ENCODE data around the gene AMZ2. TPM values are rescaled to one million over a fixed set of nuclear protein-coding genes. Genes with fewer than 3 reads are reported as not detected.
"Not testable (repeated sequence)": the region's sequence is repeated elsewhere in the genome, so short reads cannot be mapped to it uniquely, and the experiment has no call there.

The AMZ2 gene
- total and polyA plus RNA-seq, 2 donors from 2014 or later: 48.6 to 90.9 TPM

DNA sequence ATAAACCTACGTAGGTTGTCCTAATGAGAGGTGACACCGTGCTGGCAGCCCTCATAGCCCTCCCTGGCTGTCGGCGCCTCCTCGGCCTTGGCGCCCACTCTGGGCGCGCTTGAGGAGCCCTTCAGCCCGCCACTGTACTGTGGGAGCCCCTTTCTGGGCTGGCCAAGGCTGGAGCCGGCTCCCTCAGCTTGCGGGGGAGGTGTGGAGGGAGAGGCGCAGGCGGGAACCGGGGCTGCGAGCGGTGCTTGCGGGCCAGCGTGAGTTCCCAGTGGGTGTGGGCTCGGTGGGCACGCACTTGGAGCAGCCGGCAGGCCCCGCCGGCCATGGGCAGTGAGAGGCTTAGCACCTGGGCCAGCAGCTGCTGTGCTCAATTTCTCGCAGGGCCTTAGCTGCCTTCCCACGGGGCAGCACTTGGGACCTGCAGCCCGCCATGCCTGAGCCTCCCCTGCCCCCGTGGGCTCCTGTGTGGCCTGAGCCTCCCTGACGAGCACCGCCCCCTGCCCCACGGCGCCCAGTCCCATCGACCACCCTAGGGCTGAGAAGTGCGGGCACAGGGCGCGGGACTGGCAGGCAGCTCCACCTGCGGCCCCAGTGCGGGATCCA, 40.1 kb upstream of the AMZ2 start:
- Histone ChIP-seq H3K4me3 (ENCODE audit: low read length in 3 of 3) (no peak overlapping the region), H3K27me3 (ENCODE audit: control insufficient read depth, insufficient read depth, low read length) (no peaks in the 10 kb centered on the region), H3K9ac (ENCODE audit: low read length in 3 of 3) (no peak overlapping the region), H3K36me3 (ENCODE audit: control insufficient read depth in 2 of 3, insufficient read depth in 3 of 3, low read length in 3 of 3) (peaks cover 0 to 2% (median 0%) of the 10 kb centered on the region in 3 donors), H3K27ac (ENCODE audit: low read depth in 2 of 2, low read length in 2 of 2) (no peak overlapping the region), H3K4me1 (ENCODE audit: control insufficient read depth in 2 of 3, insufficient read depth in 2 of 3, low read depth in 1 of 3, low read length in 3 of 3) (peaks cover 0 to 2% (median 0%) of the 10 kb centered on the region in 3 donors), H3K9me3 (ENCODE audit: control insufficient read depth in 2 of 3, insufficient read depth in 1 of 3, low read length in 3 of 3) (no peaks in the 10 kb centered on the region)
- no peak for FAIRE-seq
- TF ChIP-seq, protein P1, sequence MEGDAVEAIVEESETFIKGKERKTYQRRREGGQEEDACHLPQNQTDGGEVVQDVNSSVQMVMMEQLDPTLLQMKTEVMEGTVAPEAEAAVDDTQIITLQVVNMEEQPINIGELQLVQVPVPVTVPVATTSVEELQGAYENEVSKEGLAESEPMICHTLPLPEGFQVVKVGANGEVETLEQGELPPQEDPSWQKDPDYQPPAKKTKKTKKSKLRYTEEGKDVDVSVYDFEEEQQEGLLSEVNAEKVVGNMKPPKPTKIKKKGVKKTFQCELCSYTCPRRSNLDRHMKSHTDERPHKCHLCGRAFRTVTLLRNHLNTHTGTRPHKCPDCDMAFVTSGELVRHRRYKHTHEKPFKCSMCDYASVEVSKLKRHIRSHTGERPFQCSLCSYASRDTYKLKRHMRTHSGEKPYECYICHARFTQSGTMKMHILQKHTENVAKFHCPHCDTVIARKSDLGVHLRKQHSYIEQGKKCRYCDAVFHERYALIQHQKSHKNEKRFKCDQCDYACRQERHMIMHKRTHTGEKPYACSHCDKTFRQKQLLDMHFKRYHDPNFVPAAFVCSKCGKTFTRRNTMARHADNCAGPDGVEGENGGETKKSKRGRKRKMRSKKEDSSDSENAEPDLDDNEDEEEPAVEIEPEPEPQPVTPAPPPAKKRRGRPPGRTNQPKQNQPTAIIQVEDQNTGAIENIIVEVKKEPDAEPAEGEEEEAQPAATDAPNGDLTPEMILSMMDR (IDR thresholded peaks at IDR 0.05; ENCODE audit: borderline replicate concordance, extremely low read depth, insufficient read depth): no peak
- intact Hi-C loops (cut with DNase I): no loop called here
- peak in 1 of 5 donors; percentile 76 for DNase-seq

DNA sequence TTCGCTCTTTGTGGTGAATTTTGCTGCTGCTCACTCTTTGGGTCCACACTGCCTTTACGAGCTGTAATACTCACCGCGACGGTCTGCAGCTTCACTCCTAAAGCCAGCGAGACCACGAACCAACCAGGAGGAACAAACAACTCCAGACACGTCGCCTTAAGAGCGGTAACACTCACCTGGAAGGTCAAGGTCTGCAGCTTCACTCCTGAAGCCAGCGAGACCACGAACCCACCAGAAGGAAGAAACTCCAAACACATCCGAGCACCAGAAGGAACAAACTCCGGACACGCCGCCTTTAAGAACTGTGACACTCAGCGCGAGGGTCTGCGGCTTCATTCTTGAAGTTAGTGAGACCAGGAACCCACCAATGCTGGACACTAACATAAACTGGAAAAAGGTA, 39.2 kb upstream of the AMZ2 start:
- H3K4me3 ChIP-seq (ENCODE audit: low read length in 3 of 3); intact Hi-C loops (cut with DNase I); DNase-seq; H3K36me3 ChIP-seq (ENCODE audit: control insufficient read depth in 2 of 3, insufficient read depth in 3 of 3, low read length in 3 of 3); H3K9ac ChIP-seq (ENCODE audit: low read length in 3 of 3); H3K27me3 ChIP-seq (ENCODE audit: control insufficient read depth, insufficient read depth, low read length); H3K4me1 ChIP-seq (ENCODE audit: control insufficient read depth in 2 of 3, insufficient read depth in 2 of 3, low read depth in 1 of 3, low read length in 3 of 3); H3K27ac ChIP-seq (ENCODE audit: low read depth in 2 of 2, low read length in 2 of 2); H3K9me3 ChIP-seq (ENCODE audit: control insufficient read depth in 2 of 3, insufficient read depth in 1 of 3, low read length in 3 of 3); FAIRE-seq: not testable (repeated sequence)

DNA sequence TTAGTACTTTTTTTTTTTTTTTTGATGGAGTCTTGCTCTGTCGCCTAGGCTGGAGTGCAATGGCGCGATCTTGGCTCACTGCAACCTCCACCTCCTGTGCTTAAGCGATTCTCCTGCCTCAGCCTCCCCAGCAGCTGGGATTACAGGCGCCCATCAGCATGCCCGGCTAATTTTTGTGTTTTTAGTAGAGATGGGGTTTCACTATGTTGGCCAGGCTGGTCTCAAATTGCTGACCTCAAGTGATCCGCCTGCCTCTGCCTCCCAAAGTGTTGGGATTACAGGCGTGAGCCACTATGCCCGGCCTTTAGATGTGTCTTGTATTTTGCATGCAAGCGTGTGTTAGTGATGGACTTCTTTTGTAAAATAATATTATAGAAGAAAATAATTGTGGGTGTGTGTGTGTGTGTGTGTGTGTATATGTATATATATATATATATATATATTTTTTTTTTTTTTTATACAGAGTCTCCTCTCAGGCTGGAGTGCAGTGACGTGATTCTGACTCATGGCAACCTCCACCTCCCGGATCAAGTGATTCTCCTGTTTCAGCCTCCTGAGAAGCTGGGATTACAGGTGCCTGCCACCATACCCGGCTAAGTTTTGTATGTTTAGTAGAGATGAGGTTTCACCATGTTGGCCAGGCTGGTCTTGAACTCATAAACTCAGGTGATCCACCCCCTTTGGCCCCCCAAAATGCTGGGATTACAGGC, 38.5 kb upstream of the AMZ2 start:
- H3K27me3 ChIP-seq (ENCODE audit: control insufficient read depth, insufficient read depth, low read length); FAIRE-seq; H3K9me3 ChIP-seq (ENCODE audit: control insufficient read depth in 2 of 3, insufficient read depth in 1 of 3, low read length in 3 of 3); H3K9ac ChIP-seq (ENCODE audit: low read length in 3 of 3); H3K4me1 ChIP-seq (ENCODE audit: control insufficient read depth in 2 of 3, insufficient read depth in 2 of 3, low read depth in 1 of 3, low read length in 3 of 3); H3K4me3 ChIP-seq (ENCODE audit: low read length in 3 of 3); intact Hi-C loops (cut with DNase I); DNase-seq; H3K36me3 ChIP-seq (ENCODE audit: control insufficient read depth in 2 of 3, insufficient read depth in 3 of 3, low read length in 3 of 3); H3K27ac ChIP-seq (ENCODE audit: low read depth in 2 of 2, low read length in 2 of 2): not testable (repeated sequence)

DNA sequence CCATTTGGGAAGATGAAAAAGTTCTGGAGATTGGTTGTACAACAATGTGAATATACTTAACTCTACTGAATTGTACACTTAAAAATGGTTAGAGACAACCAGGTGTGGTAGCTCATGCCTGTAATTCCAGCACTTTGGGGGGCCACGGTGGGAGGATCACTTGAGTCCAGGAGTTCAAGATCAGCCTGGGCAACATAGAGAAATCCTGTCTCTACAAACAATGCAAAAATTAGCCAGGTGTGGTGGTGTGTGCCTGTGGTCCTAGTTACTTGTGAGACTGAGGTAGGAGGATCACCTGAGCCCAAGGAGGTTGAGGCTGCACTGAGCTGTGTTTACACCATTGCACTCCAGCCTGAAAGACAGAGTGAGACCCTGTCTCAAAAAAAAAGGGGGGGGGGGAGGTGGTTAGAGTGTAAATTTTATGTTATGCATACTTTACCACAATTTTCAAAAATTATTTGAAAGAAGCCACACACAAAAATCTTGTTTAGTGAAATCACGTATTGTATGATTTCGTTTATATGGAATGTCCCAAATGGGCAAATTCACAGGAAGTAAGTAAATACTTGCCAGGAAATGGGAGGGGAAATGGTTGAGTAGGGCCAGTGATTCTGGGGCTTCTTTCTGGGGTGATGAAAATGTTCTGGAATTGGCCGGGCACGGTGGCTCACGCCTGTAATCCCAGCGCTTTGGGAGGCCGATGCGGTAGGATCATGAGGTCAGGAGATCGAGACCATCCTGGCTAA, 37.1 kb upstream of the AMZ2 start:
- Histone ChIP-seq H3K27ac (ENCODE audit: low read depth in 2 of 2, low read length in 2 of 2) (no peak overlapping the region), H3K9me3 (ENCODE audit: control insufficient read depth in 2 of 3, insufficient read depth in 1 of 3, low read length in 3 of 3) (no peaks in the 10 kb centered on the region), H3K36me3 (ENCODE audit: control insufficient read depth in 2 of 3, insufficient read depth in 3 of 3, low read length in 3 of 3) (peaks cover 0 to 2% (median 0%) of the 10 kb centered on the region in 3 donors), H3K4me3 (ENCODE audit: low read length in 3 of 3) (no peak overlapping the region), H3K27me3 (ENCODE audit: control insufficient read depth, insufficient read depth, low read length) (no peaks in the 10 kb centered on the region), H3K9ac (ENCODE audit: low read length in 3 of 3) (no peak overlapping the region), H3K4me1 (ENCODE audit: control insufficient read depth in 2 of 3, insufficient read depth in 2 of 3, low read depth in 1 of 3, low read length in 3 of 3) (no peaks in the 10 kb centered on the region)
- intact Hi-C loops (cut with DNase I): no loop called here
- FAIRE-seq (no peak), DNase-seq (no peak)
- TF ChIP-seq, protein P1 (IDR thresholded peaks at IDR 0.05; ENCODE audit: borderline replicate concordance, extremely low read depth, insufficient read depth): no peak

DNA sequence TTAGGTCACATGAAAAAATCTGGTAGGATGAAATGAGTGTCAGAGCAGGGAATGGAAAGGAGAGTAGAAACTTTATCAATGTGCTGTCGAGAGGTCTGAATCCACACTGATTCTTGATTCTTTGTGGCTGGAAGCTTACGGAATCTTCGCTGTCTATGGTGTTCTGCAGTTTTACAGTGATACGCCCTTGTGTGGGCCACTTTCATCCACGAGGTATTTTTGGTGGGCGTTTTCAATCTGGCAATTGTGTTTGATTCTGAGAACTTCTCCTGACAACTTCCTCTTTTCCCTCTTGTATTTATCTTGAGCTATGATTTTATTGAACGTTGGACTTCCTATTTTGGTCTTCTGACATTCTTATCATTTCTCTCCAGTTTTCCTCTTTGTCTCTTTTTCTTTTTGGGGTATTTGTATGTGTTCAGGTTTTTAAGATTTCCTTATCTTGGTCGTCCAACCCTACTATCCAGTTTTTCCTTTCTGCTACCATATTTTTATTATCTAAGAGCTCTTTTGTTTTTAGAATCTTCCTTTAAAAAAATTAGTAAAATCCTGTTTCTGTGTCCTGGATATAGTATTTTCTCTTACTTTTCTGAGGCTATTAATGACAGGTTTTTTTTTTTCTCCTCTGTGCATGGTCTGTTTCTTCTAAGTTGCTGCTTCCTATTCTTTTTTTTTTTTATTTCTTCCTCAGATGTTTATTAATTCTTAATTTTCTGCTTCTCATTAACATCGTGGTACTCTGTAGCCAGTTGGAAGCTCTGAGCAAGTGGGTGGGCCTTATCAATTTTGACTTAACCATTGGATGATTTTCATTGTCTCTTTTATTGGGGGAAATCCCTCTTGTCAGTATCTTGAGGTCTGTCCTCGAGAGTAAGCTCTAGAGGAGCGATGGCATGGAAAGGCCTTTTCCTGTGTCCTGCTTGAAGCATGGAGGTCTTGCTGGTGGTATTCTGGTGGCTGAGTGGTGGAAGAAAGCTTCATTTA, 34.1 kb upstream of the AMZ2 start:
- H3K27ac ChIP-seq (ENCODE audit: low read depth in 2 of 2, low read length in 2 of 2); H3K9me3 ChIP-seq (ENCODE audit: control insufficient read depth in 2 of 3, insufficient read depth in 1 of 3, low read length in 3 of 3); H3K4me1 ChIP-seq (ENCODE audit: control insufficient read depth in 2 of 3, insufficient read depth in 2 of 3, low read depth in 1 of 3, low read length in 3 of 3); intact Hi-C loops (cut with DNase I); H3K9ac ChIP-seq (ENCODE audit: low read length in 3 of 3); FAIRE-seq; H3K36me3 ChIP-seq (ENCODE audit: control insufficient read depth in 2 of 3, insufficient read depth in 3 of 3, low read length in 3 of 3); DNase-seq; H3K4me3 ChIP-seq (ENCODE audit: low read length in 3 of 3); H3K27me3 ChIP-seq (ENCODE audit: control insufficient read depth, insufficient read depth, low read length): not testable (repeated sequence)

DNA sequence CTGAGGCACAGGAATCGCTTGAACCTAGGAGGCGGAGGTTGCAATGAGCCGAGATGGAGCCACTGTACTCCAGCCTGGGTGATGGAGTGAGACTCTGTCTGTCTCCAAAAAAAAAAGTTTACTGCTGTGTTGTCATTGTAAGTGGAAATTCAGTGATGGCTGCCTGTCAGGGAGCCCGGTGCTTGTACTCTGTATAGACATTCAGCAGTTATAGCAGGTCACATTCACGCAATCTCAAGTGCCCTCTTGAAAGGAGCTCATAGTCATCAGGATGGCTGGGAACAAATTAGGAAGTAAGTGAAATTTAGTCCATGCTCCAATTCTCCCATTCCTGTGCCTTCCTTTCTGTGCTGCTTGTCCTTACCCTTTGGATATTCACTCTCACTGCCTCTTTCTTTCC, 32.4 kb upstream of the AMZ2 start:
- FAIRE-seq; intact Hi-C loops (cut with DNase I); DNase-seq; H3K9me3 ChIP-seq (ENCODE audit: control insufficient read depth in 2 of 3, insufficient read depth in 1 of 3, low read length in 3 of 3); H3K4me1 ChIP-seq (ENCODE audit: control insufficient read depth in 2 of 3, insufficient read depth in 2 of 3, low read depth in 1 of 3, low read length in 3 of 3); H3K9ac ChIP-seq (ENCODE audit: low read length in 3 of 3); H3K36me3 ChIP-seq (ENCODE audit: control insufficient read depth in 2 of 3, insufficient read depth in 3 of 3, low read length in 3 of 3); H3K27me3 ChIP-seq (ENCODE audit: control insufficient read depth, insufficient read depth, low read length); H3K27ac ChIP-seq (ENCODE audit: low read depth in 2 of 2, low read length in 2 of 2); H3K4me3 ChIP-seq (ENCODE audit: low read length in 3 of 3): not testable (repeated sequence)
